HepG2 (cell line): ENCODE measurements around the gene EGFLAM. TPM values are rescaled to one million over a fixed set of nuclear protein-coding genes. Genes with fewer than 3 reads are reported as not detected.

ENCODE experiments used
- ATAC-seq: fragments of 200-7000 bp; cut with Tn5 transposase; 3 replicates; pipeline ENCODE4 v1.9.1; 2020; ENCODE audit warnings: mild to moderate bottlenecking, moderate library complexity
- BruUV-seq: library from RNA; stranded (reverse); fragments of 400-500 nt; replicated peaks from 2 replicates; lab custom pipeline; 2021; lab: Mats Ljungman, UMichigan
- CTCF ChIA-PET: fragments of 300-600 bp; formaldehyde crosslinking; extraction: SDS; loops from one replicate; lab custom pipeline; 2021; ENCODE audit warnings: low total read pairs, inconsistent platforms, low intra/inter-chr PET ratio; lab: Yijun Ruan, JAX
- POLR2A ChIA-PET: fragments of 350-600 bp; sonication (Branson Sonifier 250); formaldehyde crosslinking; loops from one replicate; lab custom pipeline; 2020; ENCODE audit warnings: antibody characterized with exemption, inconsistent platforms; lab: Yijun Ruan, JAX
- DNase-seq: peaks from one replicate; pipeline ENCODE4 v3.0.0-alpha.2; 2015; ENCODE audit warnings: low spot score
- FAIRE-seq: peaks from 3 replicates; lab custom pipeline; 2011; peaks lifted over from hg19 to GRCh38; lab: Jason Lieb, UNC
- H2AFZ ChIP-seq: one replicate; pipeline ENCODE4 v1.6.1; 2011; ENCODE audit warnings: low read length, inconsistent platforms
- H3K27ac ChIP-seq: fragments of 300-600 bp; 3 replicates; pipeline ENCODE4 v1.8.0; 2011; ENCODE audit warnings: mixed run types, mild to moderate bottlenecking, mixed read lengths, low read length, inconsistent platforms; ENCODE audit not compliant: insufficient read depth; ENCODE audit errors: extremely low read length
- H3K27me3 ChIP-seq, 2 experiments: fragments of 200-600 bp in 1 of 2; 2 replicates in 1 of 2; 3 replicates in 1 of 2; pipeline versions ENCODE4 v1.6.0 to v1.8.0; 2011; ENCODE audit warnings: low read length in 2 of 2, mild to moderate bottlenecking in 2 of 2, moderate library complexity in 2 of 2, inconsistent platforms in 1 of 2; ENCODE audit not compliant: insufficient read depth in 2 of 2, control insufficient read depth in 1 of 2
- H3K36me3 ChIP-seq, 2 experiments: fragments of 200-600 bp in 1 of 2; replicated peaks in 1 of 2; 2 replicates in 1 of 2; 3 replicates in 1 of 2; pipeline versions ENCODE4 v1.5.1 to v1.8.0; 2011; ENCODE audit warnings: low read length in 2 of 2, inconsistent platforms in 1 of 2; ENCODE audit not compliant: insufficient read depth in 2 of 2, control insufficient read depth in 1 of 2
- H3K4me1 ChIP-seq: 2 replicates; pipeline ENCODE4 v1.5.1; 2012; ENCODE audit warnings: low read length, inconsistent platforms; ENCODE audit not compliant: insufficient read depth
- H3K4me2 ChIP-seq: 2 replicates; pipeline ENCODE4 v1.6.0; 2011; ENCODE audit warnings: low read depth, low read length, inconsistent platforms
- H3K4me3 ChIP-seq, 3 experiments: fragments of 200-600 bp in 1 of 3; sonication (generic), shearing (Covaris generic) in 1 of 3; replicated peaks in 1 of 3; 2 replicates each; pipeline ENCODE4 v1.5.1; 2011 to 2016; ENCODE audit warnings: low read length in 3 of 3, inconsistent platforms in 2 of 3, low read depth in 2 of 3, mild to moderate bottlenecking in 2 of 3, control low read depth in 1 of 3, mixed read lengths in 1 of 3; ENCODE audit not compliant: insufficient read depth in 1 of 3
- H3K79me2 ChIP-seq: one replicate; pipeline ENCODE4 v1.6.1; 2011; ENCODE audit warnings: low read length, inconsistent platforms; ENCODE audit not compliant: insufficient read depth
- H3K9ac ChIP-seq: 2 replicates; pipeline ENCODE4 v1.6.0; 2011; ENCODE audit warnings: mild to moderate bottlenecking, low read depth, low read length, inconsistent platforms; ENCODE audit not compliant: insufficient read depth
- H3K9me3 ChIP-seq: 2 replicates; pipeline ENCODE4 v1.5.1; 2012; ENCODE audit warnings: mild to moderate bottlenecking, low read length
- H4K20me1 ChIP-seq: 2 replicates; pipeline ENCODE4 v1.6.0; 2011; ENCODE audit warnings: inconsistent platforms, mild to moderate bottlenecking, low read length, moderate library complexity; ENCODE audit not compliant: insufficient read depth
- ATF7-NPFF ChIP-seq: sonication (generic); formaldehyde crosslinking; IDR thresholded peaks from 2 replicates; pipeline ENCODE4 v1.8.1; 2023; ENCODE audit warnings: mild to moderate bottlenecking, low read depth, missing genetic modification reagents, moderate library complexity
- CREB1 ChIP-seq, 2 experiments: fragments of 450-650 bp in 1 of 2; IDR thresholded peaks; 2 replicates each; pipeline ENCODE4 v1.6.1; 2016 to 2017; ENCODE audit warnings: control low read depth in 1 of 2, mild to moderate bottlenecking in 1 of 2, missing compliant biosample characterization in 1 of 2, missing genetic modification characterization in 1 of 2
- GATA4 ChIP-seq: sonication (generic); IDR thresholded peaks from 2 replicates; pipeline ENCODE4 v1.6.1; 2016; ENCODE audit warnings: antibody characterized with exemption, low read depth, borderline replicate concordance
- HNRNPH1 ChIP-seq: fragments of 200-400 bp; formaldehyde crosslinking; optimal IDR thresholded peaks from 2 replicates; pipeline ENCODE3; 2017; ENCODE audit warnings: mild to moderate bottlenecking, low read depth, low read length
- RARG ChIP-seq: sonication (generic); formaldehyde crosslinking; IDR thresholded peaks from 2 replicates; pipeline ENCODE4 v1.4.0; 2020; ENCODE audit warnings: low read depth, mild to moderate bottlenecking, missing genetic modification reagents
- ZNF17 ChIP-seq: sonication (generic); formaldehyde crosslinking; IDR thresholded peaks from 2 replicates; pipeline ENCODE4 v1.5.0; 2020; ENCODE audit warnings: mild to moderate bottlenecking, missing genetic modification reagents
- ZSCAN30 ChIP-seq: sonication (generic); formaldehyde crosslinking; IDR thresholded peaks from 2 replicates; pipeline ENCODE4 v1.5.0; 2020; ENCODE audit warnings: mild to moderate bottlenecking, missing genetic modification reagents
- WGBS: methylation state at CpG from one replicate; pipeline ENCODE4 v1.1.6; 2017; ENCODE audit warnings: low lambda C conversion rate; 5-methylcytosine and 5-hydroxymethylcytosine counted together
- in situ Hi-C: cut with HindIII; loops from 2 replicates; pipeline ENCODE4 v1.10.0; 2017; ENCODE audit warnings: low pct_unique_long_range_greater_than_20kb; ENCODE audit not compliant: extremely low pct_ligation_motif_present
- intact Hi-C: fragments of 100-400 bp; cut with micrococcal nuclease; formaldehyde crosslinking; loops from one replicate; pipeline ENCODE4 v1.10.0; 2022; ENCODE audit not compliant: unreplicated experiment
- polyA plus RNA-seq, 8 experiments: library from polyadenylated mRNA; depleted of rRNA in 3 of 8; stranded (reverse) in 7 of 8; unstranded in 1 of 8; fragments of >200 nt; fragmentation: Illumina TruSeq in 4 of 8; extraction: Trizol in 4 of 8; gene quantifications; 2 replicates each; pipeline versions ENCODE4 v1.2.1 to v1.2.3, GENCODE V29; 2011 to 2016; ENCODE audit warnings: low read depth in 4 of 8, missing spikeins in 1 of 8, mixed read lengths in 1 of 8; ENCODE audit not compliant: insufficient read depth in 1 of 8
- total RNA-seq, 5 experiments: library from RNA; depleted of rRNA; stranded (reverse); fragments of >200 nt; fragmentation: Illumina TruSeq; extraction: Trizol; gene quantifications; 2 replicates each; pipeline ENCODE4 v1.2.3, GENCODE V29; 2016; ENCODE audit warnings: low read depth in 1 of 5
- TF ChIP-seq, protein P1 (sequence below): IDR thresholded peaks from 2 replicates; pipeline ENCODE4 v1.6.1; 2018; ENCODE audit warnings: missing genetic modification reagents, mild to moderate bottlenecking, missing compliant biosample characterization
- TF ChIP-seq, protein P2 (sequence below): sonication (generic); formaldehyde crosslinking; IDR thresholded peaks from 2 replicates; pipeline ENCODE4 v1.5.1; 2020; ENCODE audit warnings: mild to moderate bottlenecking, moderate library complexity, missing genetic modification reagents
- TF ChIP-seq, protein P3 (sequence below): sonication (generic); formaldehyde crosslinking; IDR thresholded peaks from 2 replicates; pipeline ENCODE4 v1.5.0; 2020; ENCODE audit warnings: mild to moderate bottlenecking, missing genetic modification reagents

Gene EGFLAM
- total and polyA plus RNA-seq, 2 of the 13 experiments (the other 11 are each of a cell fraction or from before 2014, with no cell fraction given) = not detected

DNA sequence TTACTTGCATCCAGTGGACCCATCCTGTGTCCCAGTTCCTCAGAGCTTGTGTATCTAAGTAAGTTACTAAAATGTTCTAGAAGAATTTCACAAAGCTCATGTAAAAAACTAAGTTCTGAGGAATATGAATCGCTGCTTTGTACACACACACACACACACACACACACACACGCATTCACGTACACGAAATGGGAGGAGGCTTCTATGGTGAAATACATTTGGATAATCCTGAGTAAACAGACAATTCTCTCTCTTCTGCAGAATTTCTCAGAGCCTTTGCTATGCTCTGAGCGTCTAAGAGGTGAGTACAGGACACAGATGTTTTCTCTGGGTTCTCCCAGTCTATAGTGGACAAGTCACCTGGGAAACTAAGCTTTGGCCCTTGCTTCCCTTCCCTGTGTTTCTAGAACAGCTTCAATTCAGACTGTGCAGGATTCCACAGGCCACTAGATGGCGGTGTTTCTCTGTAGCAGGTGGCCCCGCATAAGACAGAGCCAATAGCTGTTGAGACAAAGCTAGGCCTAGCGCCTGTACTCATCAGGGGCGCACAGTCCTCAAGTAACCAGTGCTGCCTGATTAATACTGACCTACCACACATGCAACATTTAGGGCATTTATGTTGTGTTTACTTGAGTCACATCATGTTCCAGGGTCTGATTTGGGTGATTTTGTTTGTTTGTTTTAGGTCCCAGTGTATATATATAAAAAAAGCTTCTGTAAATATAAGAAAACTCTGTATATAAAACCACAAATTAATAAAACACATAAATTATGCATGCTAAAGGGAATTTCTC lies 183.3 kb downstream of the EGFLAM start (continued):
- TF ChIP-seq ZNF17 (no peak), RARG (CRISPR knock-in tag) (no peak)
- TF ChIP-seq, protein P1, sequence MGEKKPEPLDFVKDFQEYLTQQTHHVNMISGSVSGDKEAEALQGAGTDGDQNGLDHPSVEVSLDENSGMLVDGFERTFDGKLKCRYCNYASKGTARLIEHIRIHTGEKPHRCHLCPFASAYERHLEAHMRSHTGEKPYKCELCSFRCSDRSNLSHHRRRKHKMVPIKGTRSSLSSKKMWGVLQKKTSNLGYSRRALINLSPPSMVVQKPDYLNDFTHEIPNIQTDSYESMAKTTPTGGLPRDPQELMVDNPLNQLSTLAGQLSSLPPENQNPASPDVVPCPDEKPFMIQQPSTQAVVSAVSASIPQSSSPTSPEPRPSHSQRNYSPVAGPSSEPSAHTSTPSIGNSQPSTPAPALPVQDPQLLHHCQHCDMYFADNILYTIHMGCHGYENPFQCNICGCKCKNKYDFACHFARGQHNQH (CRISPR knock-in tag) = peak; percentile 54; the same call in 1 of the 2 replicates
- TF ChIP-seq, protein P2, sequence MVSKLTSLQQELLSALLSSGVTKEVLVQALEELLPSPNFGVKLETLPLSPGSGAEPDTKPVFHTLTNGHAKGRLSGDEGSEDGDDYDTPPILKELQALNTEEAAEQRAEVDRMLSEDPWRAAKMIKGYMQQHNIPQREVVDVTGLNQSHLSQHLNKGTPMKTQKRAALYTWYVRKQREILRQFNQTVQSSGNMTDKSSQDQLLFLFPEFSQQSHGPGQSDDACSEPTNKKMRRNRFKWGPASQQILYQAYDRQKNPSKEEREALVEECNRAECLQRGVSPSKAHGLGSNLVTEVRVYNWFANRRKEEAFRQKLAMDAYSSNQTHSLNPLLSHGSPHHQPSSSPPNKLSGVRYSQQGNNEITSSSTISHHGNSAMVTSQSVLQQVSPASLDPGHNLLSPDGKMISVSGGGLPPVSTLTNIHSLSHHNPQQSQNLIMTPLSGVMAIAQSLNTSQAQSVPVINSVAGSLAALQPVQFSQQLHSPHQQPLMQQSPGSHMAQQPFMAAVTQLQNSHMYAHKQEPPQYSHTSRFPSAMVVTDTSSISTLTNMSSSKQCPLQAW = peak; percentile 40; the same call in 1 of the 2 replicates
- TF ChIP-seq, all 625 proteins: peak for 62

DNA sequence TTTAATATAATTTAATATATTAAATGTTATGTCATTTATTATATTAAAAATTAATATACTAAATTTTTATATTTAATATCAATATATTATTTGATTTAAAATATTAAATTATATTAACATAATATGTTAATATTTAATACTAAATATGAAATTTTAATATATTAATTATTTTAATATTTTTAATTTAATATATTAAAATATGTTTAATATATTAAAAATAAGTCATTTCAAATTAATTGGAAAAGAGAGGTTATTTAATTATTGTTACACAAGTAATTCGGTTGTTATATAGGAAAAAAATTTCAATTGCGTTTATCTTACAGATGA lies 183.9 kb downstream of the EGFLAM start:
- in situ Hi-C loops = loop anchor here (10.0 kb wide), 1 partner anchor 113 kb away; the partner anchor contains the start of gene LIFR
- DNase-seq (no peak), FAIRE-seq (no peak), ATAC-seq (no peak)
- H4K20me1 ChIP-seq = no peaks in the 10 kb centered on the region
- H3K27me3 ChIP-seq = peaks cover 1 to 2% of the 10 kb centered on the region in 2 experiments; a peak in 2 of 5 replicates
- no peak overlapping the region for H3K4me2 ChIP-seq
- no peaks in the 10 kb centered on the region for H3K9me3 ChIP-seq
- POLR2A ChIA-PET = interaction anchor here (0.9 to 1.0 kb wide), 2 partner anchors 113 to 367 kb away, joined by 5 read pairs; no protein-coding TSS in a partner anchor
- no peak overlapping the region for H3K4me3 ChIP-seq
- H2AFZ ChIP-seq = no peak overlapping the region
- H3K27ac ChIP-seq = no peak overlapping the region
- H3K9ac ChIP-seq = no peak overlapping the region
- CTCF ChIA-PET = interaction anchor here (1.0 to 3.3 kb wide), 4 partner anchors 23 to 367 kb away, joined by 3 to 33 read pairs (median 20); no protein-coding TSS in a partner anchor
- H3K79me2 ChIP-seq = no peaks in the 10 kb centered on the region
- H3K36me3 ChIP-seq = no peaks in the 10 kb centered on the region
- BruUV-seq = no TSS peak
- 7% methylated on average over 2 of the region's 2 CpGs for WGBS
- H3K4me1 ChIP-seq = no peaks in the 10 kb centered on the region
- TF ChIP-seq GATA4 (no peak), CREB1 (IDR thresholded peaks at IDR 0.05) (no peak), CREB1 (CRISPR knock-in tag; IDR thresholded peaks at IDR 0.05) (no peak), HNRNPH1 (no peak), ATF7-NPFF (no peak), ZSCAN30 (CRISPR knock-in tag) (no peak)
- TF ChIP-seq, protein P3, sequence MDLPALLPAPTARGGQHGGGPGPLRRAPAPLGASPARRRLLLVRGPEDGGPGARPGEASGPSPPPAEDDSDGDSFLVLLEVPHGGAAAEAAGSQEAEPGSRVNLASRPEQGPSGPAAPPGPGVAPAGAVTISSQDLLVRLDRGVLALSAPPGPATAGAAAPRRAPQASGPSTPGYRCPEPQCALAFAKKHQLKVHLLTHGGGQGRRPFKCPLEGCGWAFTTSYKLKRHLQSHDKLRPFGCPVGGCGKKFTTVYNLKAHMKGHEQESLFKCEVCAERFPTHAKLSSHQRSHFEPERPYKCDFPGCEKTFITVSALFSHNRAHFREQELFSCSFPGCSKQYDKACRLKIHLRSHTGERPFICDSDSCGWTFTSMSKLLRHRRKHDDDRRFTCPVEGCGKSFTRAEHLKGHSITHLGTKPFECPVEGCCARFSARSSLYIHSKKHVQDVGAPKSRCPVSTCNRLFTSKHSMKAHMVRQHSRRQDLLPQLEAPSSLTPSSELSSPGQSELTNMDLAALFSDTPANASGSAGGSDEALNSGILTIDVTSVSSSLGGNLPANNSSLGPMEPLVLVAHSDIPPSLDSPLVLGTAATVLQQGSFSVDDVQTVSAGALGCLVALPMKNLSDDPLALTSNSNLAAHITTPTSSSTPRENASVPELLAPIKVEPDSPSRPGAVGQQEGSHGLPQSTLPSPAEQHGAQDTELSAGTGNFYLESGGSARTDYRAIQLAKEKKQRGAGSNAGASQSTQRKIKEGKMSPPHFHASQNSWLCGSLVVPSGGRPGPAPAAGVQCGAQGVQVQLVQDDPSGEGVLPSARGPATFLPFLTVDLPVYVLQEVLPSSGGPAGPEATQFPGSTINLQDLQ (CRISPR knock-in tag) = no peak
- intact Hi-C loops = loop anchor here (5.0 kb wide), 1 partner anchor 35 kb away; no protein-coding TSS in a partner anchor
